Left forelimb (tissue), 1 donor: Measurements from ENCODE around the gene RALA.
"Not testable (repeated sequence)": the region's sequence is repeated elsewhere in the genome, so short reads cannot be mapped to it uniquely, and the experiment has no call there.

ENCODE experiments used
- DNase-seq: peaks from one replicate; pipeline ENCODE4 v3.0.0-alpha.2; 2018; ENCODE audit warnings: low spot score

Gene RALA

DNA sequence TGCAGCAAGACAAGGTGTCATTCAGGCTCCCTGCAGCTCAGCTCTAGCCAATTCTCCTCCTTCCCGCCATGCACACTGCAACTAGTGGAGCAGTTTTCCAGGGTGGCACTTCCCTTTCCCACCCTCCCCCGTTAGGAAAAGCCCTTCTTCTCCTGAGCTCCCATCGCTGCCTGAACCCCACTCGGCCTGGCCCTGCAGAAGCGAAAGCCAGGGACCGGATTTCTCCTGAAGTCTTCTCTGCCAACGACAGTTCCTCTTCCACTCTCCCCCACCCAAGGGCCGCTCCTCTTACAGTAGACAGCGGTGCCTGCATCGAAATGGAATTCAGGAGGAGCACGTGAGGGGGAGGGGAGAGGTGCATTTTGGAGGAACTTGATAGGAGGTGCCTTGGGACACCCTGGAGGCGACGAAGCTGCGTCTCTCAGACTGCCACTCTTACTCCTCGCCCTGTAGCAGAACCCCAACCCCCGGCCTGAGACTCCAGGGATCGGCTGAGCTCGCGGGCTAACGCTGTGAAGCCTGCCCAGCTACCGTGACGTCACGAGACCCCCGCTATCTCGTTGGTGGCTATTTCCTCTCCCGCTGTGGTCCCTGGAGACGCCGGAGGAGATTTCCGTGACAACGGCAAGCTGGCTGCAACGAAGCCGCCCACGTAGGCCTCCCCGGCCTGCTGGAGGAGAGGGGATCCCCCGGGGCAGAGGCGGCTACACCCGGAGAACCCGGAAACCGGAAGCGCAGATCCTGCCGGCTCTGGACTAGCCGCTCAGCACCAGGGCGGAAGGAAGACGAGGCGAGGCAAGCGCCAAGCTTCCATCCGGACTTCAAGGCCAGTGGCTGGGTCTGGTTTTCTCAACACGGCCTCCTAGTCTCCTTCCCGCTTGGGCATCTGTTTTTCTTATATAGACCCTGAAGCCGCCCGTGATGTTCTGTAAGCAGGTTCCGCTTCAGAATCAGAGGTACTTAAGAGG is 109.7 kb downstream of the RALA start:
- DNase-seq = peak; percentile 98

DNA sequence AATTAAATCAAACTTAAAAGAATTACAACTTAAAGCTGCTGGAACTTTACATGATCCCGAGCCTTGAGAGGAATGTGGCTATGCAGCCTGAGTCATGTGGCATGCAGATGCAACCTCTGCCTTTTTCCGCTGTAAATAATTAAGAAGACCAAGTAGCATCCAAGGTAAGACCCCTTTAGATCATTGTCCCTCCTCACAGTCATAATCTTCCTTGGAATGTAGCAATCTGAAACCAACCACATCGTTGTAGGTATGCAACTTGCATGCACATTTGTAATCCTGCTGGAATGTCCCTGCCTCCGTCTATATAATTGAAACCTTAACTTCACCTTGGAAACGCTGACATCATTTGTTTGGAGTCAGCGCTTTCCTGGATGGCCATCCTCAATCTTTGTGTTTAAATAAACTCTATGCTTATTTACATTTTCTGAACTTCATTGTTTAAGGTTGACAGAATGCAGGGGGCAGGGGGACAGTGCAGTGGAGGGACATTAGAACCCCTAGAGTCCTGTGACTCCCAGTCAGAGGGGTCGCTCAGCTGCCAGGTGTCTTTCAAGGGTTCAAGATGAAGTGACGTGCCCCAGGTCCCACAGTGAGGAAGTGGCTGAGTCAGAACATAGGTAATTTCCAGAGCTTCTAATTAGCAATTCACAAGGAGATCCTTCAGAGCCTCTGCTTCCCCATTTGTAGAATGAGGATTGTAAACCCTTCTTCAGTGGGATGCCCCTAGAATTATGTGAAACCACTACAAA is 110.7 kb downstream of the RALA start:
- no peak for DNase-seq

DNA sequence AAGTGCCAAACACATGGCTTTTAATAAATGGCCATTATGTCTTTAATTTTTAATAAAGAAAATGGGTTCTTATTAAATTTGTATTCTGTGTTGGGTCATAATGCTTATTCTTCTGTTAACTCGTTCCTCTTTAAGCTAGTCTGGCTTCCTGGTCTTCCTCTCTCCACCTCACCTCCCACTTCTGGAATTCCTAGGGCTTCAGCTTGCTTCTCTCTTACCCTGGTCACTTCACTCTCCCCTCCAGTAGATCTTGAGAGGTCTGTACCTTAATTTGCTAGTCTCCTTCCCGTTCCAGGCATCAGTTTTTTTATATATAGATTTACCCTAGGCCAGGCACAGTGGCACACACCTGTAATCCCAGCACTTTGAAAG is 111.2 kb downstream of the RALA start:
- DNase-seq = no peak

DNA sequence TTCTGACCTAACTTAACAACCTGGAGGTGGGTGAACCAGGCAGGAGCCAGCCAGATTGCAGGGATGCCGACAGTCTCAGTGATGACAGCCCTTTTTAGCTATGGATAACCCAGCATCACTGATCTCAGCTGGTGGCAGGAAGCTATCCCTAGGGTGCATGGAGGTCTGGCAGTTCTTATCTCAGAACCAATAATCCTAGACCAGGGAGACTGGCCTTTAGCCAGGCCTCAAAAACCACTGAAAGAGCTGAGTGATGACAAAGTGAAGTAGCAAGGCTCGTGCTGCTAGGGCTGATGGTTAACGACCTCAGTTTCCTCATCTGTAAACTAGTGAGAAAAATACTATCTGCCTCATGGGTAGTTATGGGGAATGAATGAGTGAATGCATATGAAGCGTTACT is 112.5 kb downstream of the RALA start:
- DNase-seq = no peak

DNA sequence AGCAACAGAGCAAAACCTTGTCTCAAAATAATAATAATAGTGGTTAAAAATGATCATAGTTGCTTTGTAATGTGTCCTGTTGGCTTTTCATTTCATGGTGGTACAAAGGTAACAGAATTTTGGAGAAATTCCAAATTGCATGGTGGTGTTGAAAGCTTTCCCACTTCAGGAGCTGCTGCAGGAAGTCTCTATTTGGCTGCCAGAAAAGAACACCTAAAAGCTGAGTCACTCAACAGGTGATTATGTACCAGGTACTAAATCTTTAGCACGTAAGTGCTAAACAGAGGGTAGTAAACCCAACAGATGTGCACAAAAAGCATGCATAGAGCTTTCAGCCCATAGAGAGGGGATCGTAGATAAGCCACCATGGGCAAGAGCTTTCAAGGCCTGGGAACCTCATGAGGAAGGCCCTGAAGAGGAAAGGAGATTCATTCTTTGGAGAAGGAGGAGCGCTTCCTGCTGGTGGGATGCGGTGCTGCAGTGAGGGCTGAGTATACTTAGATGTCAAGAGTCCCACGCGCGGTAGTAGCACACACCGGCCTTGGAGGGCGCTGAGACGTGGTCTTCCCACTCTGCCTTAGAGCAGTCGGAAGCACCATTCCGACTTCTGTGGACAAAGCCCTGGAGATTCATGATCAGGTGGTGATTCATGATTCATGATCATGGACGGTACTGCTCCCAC is 118.7 kb downstream of the RALA start:
- no peak for DNase-seq

DNA sequence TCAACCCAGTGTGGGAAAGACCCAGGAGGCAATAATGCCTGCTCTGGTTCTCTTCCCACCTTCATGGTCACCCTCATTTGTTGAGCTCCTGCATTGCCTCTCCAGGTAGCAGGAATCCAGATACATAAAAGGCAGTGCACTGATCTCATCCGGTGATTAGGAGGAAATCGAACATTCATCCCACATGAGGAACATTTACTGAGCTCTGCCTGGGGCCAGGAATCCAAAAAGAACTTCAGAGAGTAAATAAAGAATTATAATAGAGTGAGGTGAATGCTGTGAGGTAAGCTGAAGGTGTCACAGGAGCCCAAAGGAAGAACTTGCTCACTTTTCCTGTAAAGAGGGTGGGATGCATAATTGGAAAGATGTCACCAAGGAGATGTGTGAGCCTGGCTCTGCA is 121.2 kb downstream of the RALA start:
- no peak for DNase-seq

DNA sequence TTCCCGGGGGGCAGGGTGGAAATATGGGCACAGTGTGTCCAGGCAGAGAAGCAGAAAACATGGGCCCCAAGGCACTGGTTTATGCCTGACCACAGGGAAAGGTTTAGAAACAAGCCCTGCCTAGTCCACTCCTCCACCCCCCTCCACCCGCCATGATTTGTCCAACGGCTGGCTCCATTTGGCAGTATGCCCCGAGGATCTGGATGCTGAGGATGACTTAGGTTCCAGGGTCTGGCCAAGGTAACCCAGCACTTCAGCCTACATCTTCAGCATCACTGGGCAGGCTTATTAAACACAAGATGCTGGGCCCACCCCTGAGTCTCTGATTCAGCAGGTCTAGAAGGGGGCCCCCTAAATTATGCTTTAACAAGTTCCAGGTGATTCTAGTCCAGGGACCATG is 121.9 kb downstream of the RALA start:
- DNase-seq = no peak

DNA sequence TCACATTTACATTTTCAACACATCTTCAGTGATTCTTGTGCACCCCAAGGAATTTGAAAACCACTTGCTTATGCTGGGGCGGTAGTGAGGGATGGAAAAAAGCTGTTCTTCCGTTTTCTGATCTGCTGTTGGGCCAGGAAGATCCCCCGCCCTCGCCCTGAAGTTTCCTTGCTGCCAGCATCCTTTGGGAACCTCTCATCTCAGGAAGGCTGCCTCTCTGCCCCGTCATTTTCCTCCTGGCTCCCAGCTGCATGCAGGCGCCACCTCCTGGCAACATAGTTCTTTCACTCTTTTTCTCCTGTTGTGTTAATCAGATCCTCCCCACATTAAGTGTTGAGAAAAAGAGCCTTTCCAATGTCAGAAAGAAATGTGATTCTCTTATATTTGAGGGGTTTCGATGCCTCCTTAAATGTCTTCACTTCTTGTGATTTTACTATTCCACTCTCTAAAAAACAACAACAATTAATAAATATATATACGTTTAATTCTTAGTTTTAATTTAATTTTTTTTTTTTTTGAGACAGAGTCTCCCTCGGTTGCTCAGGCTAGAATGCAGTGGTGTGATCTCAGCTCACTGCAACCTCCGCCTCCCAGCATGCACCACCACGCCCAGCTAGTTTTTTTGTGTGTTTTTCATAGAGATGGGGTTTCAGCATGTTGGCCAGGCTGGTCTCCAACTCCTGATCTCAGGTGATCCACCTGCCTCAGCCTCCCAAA is 122.9 kb downstream of the RALA start:
- peak; percentile 86 for DNase-seq

DNA sequence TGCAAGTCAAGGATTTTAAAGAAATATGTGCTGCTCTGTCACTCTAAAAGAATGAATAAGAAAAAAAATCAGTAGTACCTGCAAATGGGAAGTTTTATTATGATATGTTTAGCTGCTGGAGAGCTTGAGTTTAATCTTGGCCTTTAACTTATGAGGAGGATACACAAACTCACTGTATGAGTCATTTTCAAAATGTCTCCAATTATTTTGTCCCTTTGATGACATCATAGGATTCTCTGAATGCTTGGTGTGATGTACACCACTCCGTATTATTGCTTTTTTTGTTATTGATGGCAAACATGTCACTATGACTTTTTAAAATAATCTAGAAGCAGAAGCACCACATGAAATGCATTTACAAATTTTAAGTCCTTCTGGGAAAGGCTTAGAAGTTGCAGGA is 125.8 kb downstream of the RALA start:
- DNase-seq = no peak

DNA sequence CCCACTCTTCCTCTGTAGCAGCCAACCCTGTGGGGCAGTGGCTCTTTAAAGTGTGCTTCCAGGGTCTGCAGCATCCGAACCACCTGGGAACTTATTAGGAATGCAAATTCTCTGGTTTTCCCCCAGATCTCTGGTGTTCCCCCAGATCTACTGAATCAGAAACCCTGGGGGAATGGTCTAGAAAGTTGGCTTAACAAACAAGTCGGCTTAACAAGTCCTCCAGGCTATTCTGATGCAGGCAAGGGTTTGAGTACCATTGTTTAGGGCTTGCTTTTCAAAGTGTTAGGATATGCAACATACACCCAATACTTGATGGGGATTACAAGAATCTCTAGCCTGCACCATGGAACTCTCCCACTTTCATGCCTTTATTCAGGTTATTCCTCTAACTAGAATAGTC is 126.3 kb downstream of the RALA start:
- DNase-seq = no peak

DNA sequence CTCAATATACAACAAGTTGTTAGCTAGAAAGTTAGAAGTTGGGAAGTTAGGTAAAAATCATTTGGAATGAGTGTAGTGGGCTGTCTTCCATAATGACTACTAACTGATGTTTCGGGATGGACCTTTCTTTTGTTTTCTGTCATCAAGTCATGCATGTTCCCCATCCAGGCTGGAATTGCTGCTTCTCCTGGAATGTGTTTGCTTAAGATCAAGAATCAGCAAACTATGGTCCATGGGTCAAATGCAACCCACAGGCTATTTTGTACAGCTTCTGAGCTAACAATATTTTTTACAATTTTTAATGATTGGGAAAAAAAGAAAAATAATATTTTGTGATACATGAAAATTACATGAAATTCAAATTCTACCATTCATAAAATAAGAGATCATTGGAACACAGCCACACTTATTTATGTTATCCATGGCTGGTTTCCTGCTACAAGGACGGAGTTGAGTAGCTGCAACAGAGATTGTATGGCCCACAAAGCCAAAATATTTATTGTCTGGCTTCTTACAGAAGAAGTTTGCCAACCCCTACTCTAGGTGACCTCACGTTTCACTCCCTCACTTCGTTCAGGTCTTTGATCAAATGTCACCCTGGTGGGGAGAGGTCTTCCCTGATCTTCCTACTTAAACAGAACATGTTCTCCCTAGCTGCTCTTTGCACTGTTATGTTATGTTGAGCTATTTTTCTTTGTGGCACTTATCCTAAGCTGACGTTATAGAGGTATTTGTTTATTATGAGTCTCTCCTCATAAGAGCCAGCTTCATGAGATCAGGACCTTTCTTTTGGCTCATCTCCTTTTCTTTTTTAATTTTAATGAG is 127.1 kb downstream of the RALA start:
- no peak for DNase-seq

DNA sequence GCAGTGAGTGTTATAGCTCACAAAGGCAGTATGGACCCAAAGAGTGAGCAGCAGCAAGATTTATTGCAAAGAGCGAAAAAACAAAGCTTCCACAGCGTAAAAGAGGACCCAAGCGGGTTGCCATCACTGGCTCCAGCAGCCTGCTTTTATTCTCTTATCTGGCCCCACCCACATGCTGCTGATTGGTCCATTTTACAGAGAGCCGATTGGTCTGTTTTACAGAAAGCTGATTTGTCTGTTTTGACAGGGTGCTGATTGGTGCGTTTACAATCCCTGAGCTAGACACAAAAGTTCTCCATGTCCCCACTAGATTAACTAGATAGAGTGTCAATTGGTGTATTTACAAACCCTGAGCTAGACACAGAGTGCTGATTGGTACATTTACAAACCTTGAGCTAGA is 129.9 kb downstream of the RALA start:
- DNase-seq = not testable (repeated sequence)

DNA sequence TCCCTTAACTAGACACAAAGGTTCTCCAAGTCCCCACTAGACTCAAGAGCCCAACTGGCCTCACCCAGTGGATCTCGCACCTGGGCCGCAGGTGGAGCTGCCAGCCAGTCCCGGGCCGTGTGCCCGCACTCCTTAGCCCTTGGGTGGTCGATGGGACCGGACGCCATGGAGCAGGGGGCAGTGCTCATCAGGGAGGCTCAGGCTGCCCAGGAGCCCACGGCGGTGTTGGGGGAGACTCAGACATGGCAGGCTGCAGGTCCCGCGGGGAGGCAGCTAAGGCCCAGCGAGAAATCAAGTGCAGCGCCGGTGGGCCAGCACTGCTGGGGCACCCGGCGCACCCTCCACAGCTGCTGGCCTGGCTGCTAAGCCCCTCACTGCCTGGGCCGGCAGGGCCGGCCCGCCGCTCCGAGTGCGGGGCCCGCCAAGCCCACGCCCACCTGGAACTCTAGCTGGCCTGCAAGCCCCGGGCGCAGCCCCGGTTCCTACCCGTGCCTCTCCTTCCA is 130.5 kb downstream of the RALA start:
- no peak for DNase-seq

DNA sequence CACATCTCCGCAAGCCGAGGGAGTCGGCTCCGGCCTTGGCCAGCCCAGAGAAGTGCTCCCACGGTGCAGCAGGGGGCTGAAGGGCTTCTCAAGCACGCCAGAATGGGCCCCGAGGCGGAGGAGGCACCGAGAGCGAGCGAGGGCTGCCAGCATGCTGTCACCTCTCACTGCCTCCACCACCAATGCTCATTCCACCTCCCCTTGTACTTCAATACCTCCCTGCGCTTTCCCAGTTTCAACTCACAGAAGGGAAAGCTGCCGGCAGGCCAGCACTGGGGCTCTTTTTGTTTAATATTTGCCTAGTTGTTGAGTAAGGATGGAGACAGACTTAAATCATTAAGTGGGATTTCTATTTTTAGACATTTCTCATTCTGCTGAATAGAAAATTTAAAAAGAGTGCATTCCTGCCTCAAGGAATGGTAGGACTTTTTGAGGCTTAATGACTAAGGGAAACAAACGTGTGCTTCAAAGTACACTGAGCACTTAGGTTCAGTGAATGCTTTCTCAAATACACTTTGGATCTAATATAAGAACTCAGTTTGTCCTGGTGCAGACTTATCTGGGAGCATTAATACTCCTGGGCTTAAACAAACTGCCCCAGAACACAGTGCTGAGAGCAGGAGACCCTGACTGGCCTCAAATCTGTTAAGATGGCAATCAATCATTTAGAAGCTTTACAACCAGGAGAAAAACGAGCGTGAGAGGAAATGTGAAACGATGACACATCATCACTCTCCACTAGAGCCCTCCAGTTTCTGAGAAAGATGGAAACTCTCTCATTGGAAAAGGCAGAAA is 131.2 kb downstream of the RALA start:
- no peak for DNase-seq

DNA sequence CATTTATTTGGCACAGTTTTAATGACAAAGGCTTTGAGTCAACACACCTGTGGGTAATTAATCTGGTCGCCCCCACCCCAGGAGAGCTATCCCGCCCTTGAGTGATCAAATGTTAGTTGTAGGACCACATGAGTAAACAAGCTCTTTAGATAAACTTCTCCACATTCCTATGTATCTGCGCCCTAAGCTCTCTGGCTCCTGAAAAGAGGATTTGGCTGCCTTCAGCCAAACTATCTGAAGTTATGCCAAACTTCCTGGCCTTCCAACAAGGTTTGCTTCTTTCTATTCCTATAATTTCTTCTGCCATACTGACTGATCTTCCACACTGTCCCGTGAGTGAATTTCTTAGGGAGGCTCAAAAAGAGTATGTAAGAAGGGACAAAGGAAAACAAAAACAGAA is 134.2 kb downstream of the RALA start:
- no peak for DNase-seq
